Neural progenitor cell (in vitro differentiated cells): ENCODE results near the gene RALB. TPM values are rescaled to one million over a fixed set of nuclear protein-coding genes. Genes with fewer than 3 reads are reported as not detected.

Source experiments
- DNase-seq: peaks from one replicate; pipeline ENCODE4 v3.0.0-alpha.2; 2016; ENCODE audit warnings: low spot score
- H2AFZ ChIP-seq: fragments of 200-600 bp; sonication (generic); replicated peaks from 2 replicates; pipeline ENCODE4 v1.6.1; 2016; ENCODE audit warnings: antibody characterized with exemption
- H3F3A ChIP-seq: fragments of 200-600 bp; sonication (generic); 2 replicates; pipeline ENCODE4 v1.6.1; 2016; ENCODE audit warnings: antibody characterized with exemption, low read depth
- H3K27ac ChIP-seq: fragments of 200-600 bp; sonication (generic); 2 replicates; pipeline ENCODE4 v1.5.1; 2016; ENCODE audit warnings: mild to moderate bottlenecking
- H3K27me3 ChIP-seq: fragments of 200-600 bp; sonication (generic); 2 replicates; pipeline ENCODE4 v1.6.1; 2016; ENCODE audit warnings: mild to moderate bottlenecking, moderate library complexity
- H3K36me3 ChIP-seq: fragments of 200-600 bp; sonication (generic); 2 replicates; pipeline ENCODE4 v1.5.1; 2016
- H3K4me1 ChIP-seq: fragments of 200-600 bp; sonication (generic); 2 replicates; pipeline ENCODE4 v1.6.1; 2016; ENCODE audit warnings: mixed run types
- H3K4me2 ChIP-seq: fragments of 200-600 bp; sonication (generic); 2 replicates; pipeline ENCODE4 v1.6.1; 2016
- H3K4me3 ChIP-seq: fragments of 200-600 bp; sonication (generic); 2 replicates; pipeline ENCODE4 v1.5.1; 2016
- H3K79me2 ChIP-seq: fragments of 200-600 bp; sonication (generic); 2 replicates; pipeline ENCODE4 v1.6.1; 2016; ENCODE audit warnings: low read depth
- H3K9ac ChIP-seq: fragments of 200-600 bp; sonication (generic); 2 replicates; pipeline ENCODE4 v1.6.1; 2016
- H3K9me3 ChIP-seq: fragments of 200-600 bp; sonication (generic); 2 replicates; pipeline ENCODE4 v1.5.1; 2016; ENCODE audit warnings: low read depth
- H4K20me1 ChIP-seq: fragments of 200-600 bp; sonication (generic); 2 replicates; pipeline ENCODE4 v1.6.1; 2016; ENCODE audit warnings: low read depth
- H3K27ac Mint-ChIP-seq: 3 replicates; pipeline ENCODE4 v1.8.0; 2021; ENCODE audit warnings: mixed read lengths
- H3K27me3 Mint-ChIP-seq: 2 replicates; pipeline ENCODE4 v1.8.0; 2022; ENCODE audit warnings: low read depth, mild to moderate bottlenecking, inconsistent platforms, moderate library complexity, mixed read lengths; ENCODE audit not compliant: insufficient read depth
- H3K36me3 Mint-ChIP-seq: 3 replicates; pipeline ENCODE4 v1.8.0; 2021; ENCODE audit warnings: mixed read lengths
- H3K4me1 Mint-ChIP-seq: 3 replicates; pipeline ENCODE4 v1.8.0; 2021; ENCODE audit warnings: mixed read lengths
- H3K4me3 Mint-ChIP-seq: 3 replicates; pipeline ENCODE4 v1.8.0; 2021; ENCODE audit warnings: mild to moderate bottlenecking, moderate library complexity, mixed read lengths
- H3K9me3 Mint-ChIP-seq: 3 replicates; pipeline ENCODE4 v1.8.0; 2020; ENCODE audit warnings: mixed read lengths
- CTCF ChIP-seq: fragments of 200-600 bp; sonication (generic); IDR thresholded peaks from 2 replicates; pipeline ENCODE4 v1.5.1; 2017; ENCODE audit warnings: antibody characterized with exemption, mild to moderate bottlenecking
- EZH2 ChIP-seq: fragments of 200-600 bp; sonication (generic); IDR thresholded peaks from 2 replicates; pipeline ENCODE4 v1.6.1; 2017; ENCODE audit warnings: antibody characterized with exemption, mild to moderate bottlenecking, moderate library complexity
- EZH2phosphoT487 ChIP-seq: fragments of 200-600 bp; sonication (generic); IDR thresholded peaks from 2 replicates; pipeline ENCODE4 v1.6.1; 2017; ENCODE audit warnings: antibody characterized with exemption
- total RNA-seq: library from RNA; depleted of rRNA; stranded (reverse); fragments of >200 nt; gene quantifications from 2 replicates; pipeline ENCODE4 v1.2.3, GENCODE V29; 2015; ENCODE audit warnings: low replicate concordance

RALB gene
- total RNA-seq, 1 donor from 2014 or later = 79.8 TPM

DNA sequence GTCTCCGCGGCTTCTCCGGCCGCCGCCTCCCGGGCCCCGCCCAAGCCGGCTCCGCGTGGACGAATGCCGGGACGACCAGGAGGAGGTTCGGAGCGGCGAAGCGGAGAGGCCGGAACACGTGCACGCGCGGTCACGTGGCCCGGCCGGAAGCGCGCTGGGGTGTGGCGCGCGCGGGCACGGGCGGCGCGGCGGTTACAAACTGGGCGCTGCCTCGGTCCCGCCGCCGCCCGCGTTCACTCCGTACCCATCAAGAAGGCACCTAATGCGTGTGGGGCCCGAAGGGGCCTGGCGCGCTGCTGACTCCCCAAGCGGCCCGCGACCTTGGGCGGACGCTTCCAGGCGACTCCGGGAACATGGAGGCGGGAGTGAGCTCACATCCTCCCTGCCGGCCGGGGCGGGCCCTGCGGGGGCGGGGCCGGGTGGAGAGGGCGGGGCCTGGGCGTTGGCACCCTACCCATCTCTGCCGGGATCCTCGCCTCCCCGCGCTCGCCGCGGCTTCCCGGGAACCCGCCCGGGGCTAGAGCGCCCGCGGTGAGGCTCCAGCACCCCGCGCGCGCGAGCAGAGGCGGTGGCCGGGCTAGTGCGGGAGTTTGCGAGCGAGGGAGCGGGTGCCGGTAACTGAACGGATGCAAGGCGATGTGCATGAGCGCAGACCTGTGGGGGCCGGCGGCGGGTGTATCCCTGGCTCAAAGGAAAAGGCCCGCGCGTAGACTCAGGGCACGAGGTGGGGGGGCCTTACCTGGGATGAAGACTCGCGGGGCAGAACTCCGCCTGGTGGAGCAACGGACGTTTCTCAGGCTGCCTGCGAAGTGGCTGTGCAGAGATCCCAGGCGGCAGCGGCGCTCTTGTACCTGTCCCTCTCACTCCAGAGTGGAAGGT is 29.4 kb upstream of the RALB start, which contains the start of gene TMEM185B:
Gene TMEM185B (minus strand): TSS at position 367 of the 879 bp plus-strand sequence. CDS start 424 bp downstream, outside the sequence.
- Histone ChIP-seq H3K27ac (no peak within 1 kb of the TSS), H3K9me3 (no peaks in the 10 kb centered on the region), H3K36me3 (no peaks in the 10 kb centered on the region), H3K79me2 (peaks cover 18% of the 10 kb centered on the region), H4K20me1 (no peaks in the 10 kb centered on the region), H3K9ac (no peak within 1 kb of the TSS), H3K4me3 (peak within 1 kb of the TSS; percentile 52), H3F3A (no peaks in the 10 kb centered on the region), H3K4me1 (peaks cover 6% of the 10 kb centered on the region), H3K4me2 (peak within 1 kb of the TSS; percentile 80), H2AFZ (peak within 1 kb of the TSS; percentile 89), H3K27me3 (peaks cover 13% of the 10 kb centered on the region)
- Mint-ChIP-seq H3K4me1 (peaks cover 21% of the 10 kb centered on the region), H3K27ac (peak within 1 kb of the TSS; percentile 79), H3K27me3 (peaks cover 15% of the 10 kb centered on the region), H3K9me3 (peaks cover 12% of the 10 kb centered on the region), H3K36me3 (peaks cover 27% of the 10 kb centered on the region), H3K4me3 (peak within 1 kb of the TSS; percentile 88)
- peak; percentile 85 for DNase-seq
- TF ChIP-seq CTCF (peak; percentile 40), EZH2 (peak; percentile 47), EZH2phosphoT487 (no peak)

DNA sequence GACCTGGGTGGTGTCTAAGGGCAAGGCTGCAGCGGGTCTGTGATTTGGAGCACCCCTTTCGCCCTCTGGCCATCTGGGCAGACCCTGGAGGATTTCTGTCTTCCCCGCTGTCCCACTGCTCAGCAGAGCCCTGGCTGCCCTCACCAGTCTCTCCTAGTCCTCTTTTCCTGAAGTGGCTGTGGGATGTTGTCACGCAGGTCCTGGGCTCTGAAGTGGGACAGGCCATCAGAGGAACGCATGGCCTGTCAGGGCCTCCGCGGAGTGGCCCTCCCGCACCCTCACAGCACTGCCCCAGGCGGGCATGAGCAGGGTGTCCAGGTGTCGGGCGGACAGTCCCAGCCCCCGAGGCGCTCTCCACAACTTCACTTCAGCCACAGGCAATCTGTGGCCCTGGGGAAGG is 28.4 kb upstream of the RALB start:
- H3K27ac Mint-ChIP-seq = no peak overlapping the region
- H3K9ac ChIP-seq = no peak overlapping the region
- no peaks in the 10 kb centered on the region for H3K9me3 ChIP-seq
- no peaks in the 10 kb centered on the region for H3F3A ChIP-seq
- H3K27me3 Mint-ChIP-seq = peaks cover 16% of the 10 kb centered on the region
- TF ChIP-seq EZH2phosphoT487 = no peak
- H2AFZ ChIP-seq = no peak overlapping the region
- no peak overlapping the region for H3K4me3 ChIP-seq
- H3K36me3 Mint-ChIP-seq = peaks cover 20% of the 10 kb centered on the region
- peaks cover 21% of the 10 kb centered on the region for H3K4me1 Mint-ChIP-seq
- DNase-seq = no peak
- peaks cover 18% of the 10 kb centered on the region for H3K79me2 ChIP-seq
- H3K27ac ChIP-seq = no peak overlapping the region
- H3K4me3 Mint-ChIP-seq = peak overlapping the region; percentile 88
- peaks cover 13% of the 10 kb centered on the region for H3K27me3 ChIP-seq
- no peaks in the 10 kb centered on the region for H4K20me1 ChIP-seq
- no peaks in the 10 kb centered on the region for H3K36me3 ChIP-seq
- peak overlapping the region; percentile 80 for H3K4me2 ChIP-seq
- H3K4me1 ChIP-seq = peaks cover 6% of the 10 kb centered on the region
- peaks cover 12% of the 10 kb centered on the region for H3K9me3 Mint-ChIP-seq

GRCh38 chr2:120224735-120225548 is 27.7 kb upstream of the RALB start:
- Mint-ChIP-seq H3K27me3 (peaks cover 17% of the 10 kb centered on the region), H3K27ac (no peak overlapping the region), H3K4me1 (peaks cover 21% of the 10 kb centered on the region), H3K4me3 (peak overlapping the region; percentile 88), H3K9me3 (peaks cover 12% of the 10 kb centered on the region), H3K36me3 (peaks cover 17% of the 10 kb centered on the region)
- Histone ChIP-seq H3K4me2 (no peak overlapping the region), H3K4me1 (peaks cover 6% of the 10 kb centered on the region), H3K4me3 (no peak overlapping the region), H3K9me3 (no peaks in the 10 kb centered on the region), H3K27ac (no peak overlapping the region), H2AFZ (no peak overlapping the region), H3K79me2 (peaks cover 18% of the 10 kb centered on the region), H3K27me3 (peaks cover 13% of the 10 kb centered on the region), H3K36me3 (no peaks in the 10 kb centered on the region), H3K9ac (no peak overlapping the region), H3F3A (no peaks in the 10 kb centered on the region), H4K20me1 (no peaks in the 10 kb centered on the region)
- no peak for DNase-seq
- TF ChIP-seq CTCF = no peak
- TF ChIP-seq EZH2phosphoT487 = no peak
- TF ChIP-seq EZH2 = no peak
